PC-9 (cell line): ENCODE data around the gene TXNL4A. TPM values are rescaled to one million over a fixed set of nuclear protein-coding genes. Genes with fewer than 3 reads are reported as not detected.
A peak's percentile ranks its signal among the peaks of the same experiment; 100 is the strongest.
"Not testable (repeated sequence)": the region's sequence is repeated elsewhere in the genome, so short reads cannot be mapped to it uniquely, and the experiment has no call there.

ENCODE experiments used
- BruUV-seq: library from RNA; stranded (reverse); fragments of 400-500 nt; replicated peaks from 2 replicates; lab custom pipeline; 2021; lab: Mats Ljungman, UMichigan
- CTCF ChIA-PET: fragments of 300-600 bp; sonication (Branson Sonifier 250); formaldehyde crosslinking; loops from one replicate; lab custom pipeline; 2022; ENCODE audit warnings: antibody characterized with exemption; lab: Charles Lee
- POLR2A ChIA-PET: fragments of 300-600 bp; sonication (Branson Sonifier 250); formaldehyde crosslinking; loops from one replicate; lab custom pipeline; 2022; ENCODE audit warnings: antibody characterized with exemption; ENCODE audit not compliant: unreplicated experiment; lab: Charles Lee
- DNase-seq, 2 experiments: peaks; one replicate each; pipeline versions ENCODE4 v3.0.0 to v3.0.0-alpha.2; 2015 to 2022; ENCODE audit warnings: mixed read lengths in 1 of 2
- H2AFZ ChIP-seq: fragments of 200-600 bp; sonication (generic); 2 replicates; pipeline ENCODE4 v1.8.1; 2017; ENCODE audit warnings: antibody characterized with exemption
- H3F3A ChIP-seq: fragments of 200-600 bp; sonication (generic); 2 replicates; pipeline ENCODE4 v1.8.1; 2017; ENCODE audit warnings: antibody characterized with exemption, mild to moderate bottlenecking, low read depth; ENCODE audit not compliant: insufficient read depth
- H3K27ac ChIP-seq: fragments of 200-600 bp; sonication (generic); 2 replicates; pipeline ENCODE4 v1.6.1; 2016; ENCODE audit warnings: mixed run types
- H3K27me3 ChIP-seq: fragments of 200-600 bp; sonication (generic); 2 replicates; pipeline ENCODE4 v1.6.1; 2016; ENCODE audit warnings: low read depth, mixed run types; ENCODE audit not compliant: insufficient read depth
- H3K36me3 ChIP-seq: fragments of 200-600 bp; sonication (generic); 2 replicates; pipeline ENCODE4 v1.6.1; 2016; ENCODE audit warnings: low read depth, mixed run types
- H3K4me1 ChIP-seq: fragments of 200-600 bp; sonication (generic); replicated peaks from 2 replicates; pipeline ENCODE4 v1.6.1; 2016; ENCODE audit warnings: mixed run types; ENCODE audit not compliant: insufficient read depth
- H3K4me2 ChIP-seq: fragments of 200-600 bp; sonication (generic); 2 replicates; pipeline ENCODE4 v1.6.1; 2017; ENCODE audit warnings: mixed run types
- H3K4me3 ChIP-seq: fragments of 200-600 bp; sonication (generic); 2 replicates; pipeline ENCODE4 v1.6.1; 2016; ENCODE audit warnings: mixed run types
- H3K79me2 ChIP-seq: fragments of 200-600 bp; sonication (generic); 2 replicates; pipeline ENCODE4 v1.6.1; 2017; ENCODE audit warnings: low read depth, mixed run types
- H3K9me2 ChIP-seq: fragments of 200-600 bp; sonication (generic); 2 replicates; pipeline ENCODE4 v1.8.1; 2017; ENCODE audit warnings: mild to moderate bottlenecking; ENCODE audit not compliant: insufficient read depth
- H3K9me3 ChIP-seq: fragments of 200-600 bp; sonication (generic); 2 replicates; pipeline ENCODE4 v1.8.1; 2016; ENCODE audit warnings: low read depth; ENCODE audit not compliant: insufficient read depth
- H4K20me1 ChIP-seq: fragments of 200-600 bp; sonication (generic); 2 replicates; pipeline ENCODE4 v1.8.1; 2017; ENCODE audit not compliant: insufficient read depth
- CTCF ChIP-seq: fragments of 200-600 bp; sonication (generic); conservative IDR thresholded peaks from 2 replicates; pipeline ENCODE4 v1.6.1; 2017; ENCODE audit warnings: mixed run types, antibody characterized with exemption, mild to moderate bottlenecking, moderate library complexity
- EZH2 ChIP-seq: fragments of 200-600 bp; sonication (generic); IDR thresholded peaks from 2 replicates; pipeline ENCODE4 v1.8.0; 2017; ENCODE audit warnings: antibody characterized with exemption, low read depth
- intact Hi-C: fragments of 100-400 bp; cut with micrococcal nuclease; formaldehyde crosslinking; loops from one replicate; pipeline ENCODE4 v1.10.0; 2022; ENCODE audit not compliant: unreplicated experiment
- total RNA-seq: library from RNA; stranded (reverse); gene quantifications from 2 replicates; pipeline ENCODE4 v1.2.3, GENCODE V29; 2021

The TXNL4A gene
- total RNA-seq, 1 experiment from 2014 or later = 106 TPM

- H3K9me3 ChIP-seq = no peaks in the 10 kb centered on the region
- H3K36me3 ChIP-seq = no peaks in the 10 kb centered on the region
- no peaks in the 10 kb centered on the region for H4K20me1 ChIP-seq
- no peak overlapping the region for H3K27ac ChIP-seq
- no peak for TF ChIP-seq CTCF
- no peak for TF ChIP-seq EZH2
- H3F3A ChIP-seq = no peaks in the 10 kb centered on the region
- H3K4me3 ChIP-seq = no peak overlapping the region
- no peak overlapping the region for H2AFZ ChIP-seq
- no peak overlapping the region for H3K4me2 ChIP-seq
- no peaks in the 10 kb centered on the region for H3K27me3 ChIP-seq
- BruUV-seq = no TSS peak
- intact Hi-C loops = no loop called here
- ChIA-PET CTCF (no interaction called here), POLR2A (no interaction called here)
- H3K9me2 ChIP-seq = no peaks in the 10 kb centered on the region
- H3K79me2 ChIP-seq = no peaks in the 10 kb centered on the region
- DNase-seq = no peak
- no peaks in the 10 kb centered on the region for H3K4me1 ChIP-seq
Observed at GRCh38 chr18:80012714-80013113, 24.4 kb upstream of the TXNL4A start.

DNA sequence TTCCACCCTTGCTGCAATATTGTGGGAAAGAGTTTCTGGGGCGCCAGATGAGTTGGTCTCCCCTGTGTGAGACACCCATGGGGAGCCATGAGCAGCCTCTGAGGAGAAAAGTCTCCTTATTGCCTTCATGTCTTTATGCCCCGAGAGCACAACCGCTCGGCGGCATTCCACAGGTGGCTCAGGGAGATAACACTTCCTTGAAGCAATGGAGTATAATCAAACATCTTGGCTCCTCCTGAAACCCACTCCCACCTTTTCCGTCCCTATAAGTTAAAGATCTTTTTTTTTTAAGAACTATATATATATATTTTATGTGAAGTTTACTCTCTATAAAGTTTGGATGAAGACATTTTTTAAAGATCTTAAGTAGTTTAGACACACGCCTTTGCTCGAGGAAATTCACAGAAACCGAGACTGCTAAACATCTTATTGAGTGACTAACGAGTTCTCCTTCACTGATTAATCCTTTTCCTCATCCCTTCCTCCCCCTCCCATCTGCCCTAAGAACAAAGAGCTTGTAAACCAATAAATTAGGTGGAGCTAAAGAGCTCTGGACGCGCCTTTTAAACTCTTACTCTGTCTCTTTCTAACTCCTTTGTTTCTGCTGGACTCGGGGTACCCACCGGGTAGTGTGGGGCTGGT is 23.3 kb upstream of the TXNL4A start:
- POLR2A ChIA-PET, H3K4me3 ChIP-seq, H3K36me3 ChIP-seq, DNase-seq, H4K20me1 ChIP-seq, H3K9me2 ChIP-seq, H3F3A ChIP-seq, H3K4me2 ChIP-seq, CTCF ChIA-PET, H3K9me3 ChIP-seq, BruUV-seq, H2AFZ ChIP-seq, intact Hi-C loops, H3K27me3 ChIP-seq, H3K79me2 ChIP-seq, H3K27ac ChIP-seq, H3K4me1 ChIP-seq: not testable (repeated sequence)

GRCh38 chr18:80010551-80010906 is 22.2 kb upstream of the TXNL4A start:
- no peaks in the 10 kb centered on the region for H3K79me2 ChIP-seq
- TF ChIP-seq EZH2 = no peak
- H3K27me3 ChIP-seq = no peaks in the 10 kb centered on the region
- H4K20me1 ChIP-seq = no peaks in the 10 kb centered on the region
- BruUV-seq = no TSS peak
- intact Hi-C loops = no loop called here
- no peak overlapping the region for H2AFZ ChIP-seq
- ChIA-PET CTCF (no interaction called here), POLR2A (no interaction called here)
- H3K4me1 ChIP-seq = no peaks in the 10 kb centered on the region
- no peaks in the 10 kb centered on the region for H3K9me3 ChIP-seq
- H3K36me3 ChIP-seq = no peaks in the 10 kb centered on the region
- DNase-seq = no peak
- no peak overlapping the region for H3K4me3 ChIP-seq
- H3K27ac ChIP-seq = no peak overlapping the region
- H3K9me2 ChIP-seq = no peaks in the 10 kb centered on the region
- no peak overlapping the region for H3K4me2 ChIP-seq
- no peaks in the 10 kb centered on the region for H3F3A ChIP-seq

- Histone ChIP-seq H3K4me1 (no peaks in the 10 kb centered on the region), H3F3A (no peaks in the 10 kb centered on the region), H3K27me3 (no peaks in the 10 kb centered on the region), H3K9me2 (no peaks in the 10 kb centered on the region), H3K4me2 (no peak overlapping the region), H4K20me1 (no peaks in the 10 kb centered on the region), H2AFZ (no peak overlapping the region), H3K79me2 (no peaks in the 10 kb centered on the region), H3K4me3 (no peak overlapping the region), H3K9me3 (no peaks in the 10 kb centered on the region), H3K36me3 (no peaks in the 10 kb centered on the region), H3K27ac (no peak overlapping the region)
- ChIA-PET POLR2A (no interaction called here), CTCF (no interaction called here)
- no TSS peak for BruUV-seq
- intact Hi-C loops = no loop called here
- peak; percentile 35 to 71 for DNase-seq
- TF ChIP-seq CTCF = no peak
Observed at GRCh38 chr18:80009661-80010550, 21.5 kb upstream of the TXNL4A start.
